Fibroblast of skin of abdomen (primary cell): ENCODE results near the gene RERE.

Experiments used
- DNase-seq: peaks from one replicate; pipeline ENCODE4 v3.0.0-alpha.2; 2013

RERE gene

DNA sequence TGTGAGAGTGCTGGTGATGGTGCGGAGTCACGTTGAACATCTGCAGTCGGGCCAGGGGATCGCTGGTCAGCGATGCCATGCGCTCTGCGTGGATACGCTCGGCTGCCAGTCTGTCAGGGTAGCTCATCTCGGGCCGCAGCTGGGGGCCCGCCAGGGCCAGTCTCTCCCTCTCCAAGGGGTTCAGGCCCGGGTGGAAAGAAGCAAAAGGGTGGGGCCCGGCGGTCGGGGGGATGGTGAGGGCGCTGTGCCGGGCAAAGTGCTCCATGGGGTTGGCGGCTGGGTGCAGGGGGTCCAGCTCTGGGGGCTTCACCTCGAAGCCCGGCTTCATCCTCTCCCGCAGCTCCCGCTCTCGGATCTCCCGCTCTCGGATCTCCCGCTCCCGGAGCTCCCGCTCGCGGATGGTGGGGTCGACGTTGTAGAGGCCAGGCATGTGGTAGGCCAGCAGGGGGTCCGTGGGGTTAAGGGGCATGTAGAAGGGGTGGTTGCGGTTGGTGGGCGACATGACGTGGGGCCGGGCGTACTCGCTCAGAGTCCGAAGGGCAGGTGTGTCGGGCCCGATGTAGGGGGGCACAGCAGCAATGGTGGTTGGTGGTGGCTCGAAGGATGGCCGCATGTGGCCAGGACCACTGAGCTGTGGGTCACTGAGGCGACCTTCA is 459.1 kb downstream of the RERE start:
- no peak for DNase-seq

DNA sequence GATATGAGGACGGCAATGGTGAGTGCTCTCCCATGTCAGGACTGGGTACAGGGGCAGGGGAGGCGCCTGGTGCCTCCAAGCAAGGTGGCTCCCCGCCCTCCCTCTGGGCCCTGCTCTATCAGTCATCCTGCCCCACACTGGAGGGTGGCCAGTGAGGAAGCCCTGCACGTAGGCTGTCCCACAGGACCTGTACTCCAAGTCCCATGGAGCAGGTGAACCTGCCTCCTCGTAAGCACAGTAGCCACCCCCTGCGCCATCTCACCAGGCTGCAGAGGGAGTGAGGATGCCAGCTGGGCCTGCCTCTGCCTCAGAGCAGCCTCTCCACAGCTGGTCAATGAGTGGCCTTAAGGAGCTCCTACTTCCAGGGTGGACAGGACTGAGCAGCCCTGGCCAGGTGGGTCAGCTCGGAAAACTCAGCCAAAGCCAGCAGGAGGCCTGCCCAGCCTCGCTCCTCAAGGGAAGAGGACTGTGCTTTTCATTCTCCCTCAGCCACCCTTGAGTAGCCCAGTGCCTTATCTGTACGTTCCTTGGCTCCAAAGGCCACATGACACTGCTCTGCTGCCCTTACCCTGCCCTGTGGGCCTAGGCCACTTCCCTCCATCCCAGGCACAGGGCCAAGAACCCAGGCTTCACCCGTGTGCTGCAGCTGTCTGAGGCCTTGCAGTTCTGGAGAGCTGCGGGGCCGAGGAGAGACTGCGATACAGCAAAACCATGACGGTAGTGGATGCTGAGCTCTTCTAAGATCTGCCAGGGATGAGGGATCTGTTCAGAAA is 459.9 kb downstream of the RERE start:
- DNase-seq: no peak

DNA sequence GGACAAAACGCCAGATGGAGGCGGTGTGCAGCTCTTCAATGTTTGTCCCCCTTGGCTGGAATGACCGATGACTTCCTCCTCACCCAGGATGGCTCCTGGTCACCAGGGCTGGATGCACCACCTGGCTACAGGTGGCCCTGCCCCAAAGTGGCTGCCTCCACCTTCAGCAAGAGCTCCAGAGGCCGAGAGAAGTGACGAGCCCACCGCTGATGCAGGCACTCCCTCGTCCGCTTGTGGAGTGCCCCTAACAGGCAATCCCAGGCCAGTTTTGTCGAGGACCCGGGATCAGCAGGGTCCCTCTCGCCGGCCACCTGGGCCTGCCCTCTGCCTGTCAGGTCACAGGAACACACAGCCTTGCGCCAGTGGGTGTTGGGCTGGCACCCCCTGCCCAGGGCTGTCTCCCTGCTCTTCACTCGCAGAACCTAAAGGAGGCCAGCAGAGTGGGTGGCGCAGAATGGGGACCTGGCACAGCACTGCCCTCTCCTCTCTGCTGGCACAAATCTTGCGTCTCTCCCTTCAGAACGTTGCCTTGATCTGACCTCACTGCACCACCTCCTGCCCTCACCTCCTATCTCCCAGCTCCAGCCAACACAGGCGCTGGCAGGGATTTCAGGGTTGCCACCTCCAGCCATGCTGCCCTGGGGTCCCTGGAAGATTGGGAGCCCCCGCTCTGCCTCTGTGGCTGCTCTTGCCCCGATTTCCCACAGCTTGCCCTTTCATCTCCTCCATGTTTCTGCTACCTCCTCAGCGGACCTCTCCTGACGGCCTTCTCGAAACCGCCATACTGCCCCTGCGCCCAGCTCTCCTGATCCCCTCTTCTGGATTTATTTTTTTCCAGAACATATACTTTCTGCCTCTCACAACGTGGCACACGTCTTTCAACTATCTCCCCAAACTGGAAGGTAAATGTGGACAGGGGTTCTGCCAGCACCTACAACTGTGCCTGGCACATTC is 460.9 kb downstream of the RERE start:
- DNase-seq: no peak

DNA sequence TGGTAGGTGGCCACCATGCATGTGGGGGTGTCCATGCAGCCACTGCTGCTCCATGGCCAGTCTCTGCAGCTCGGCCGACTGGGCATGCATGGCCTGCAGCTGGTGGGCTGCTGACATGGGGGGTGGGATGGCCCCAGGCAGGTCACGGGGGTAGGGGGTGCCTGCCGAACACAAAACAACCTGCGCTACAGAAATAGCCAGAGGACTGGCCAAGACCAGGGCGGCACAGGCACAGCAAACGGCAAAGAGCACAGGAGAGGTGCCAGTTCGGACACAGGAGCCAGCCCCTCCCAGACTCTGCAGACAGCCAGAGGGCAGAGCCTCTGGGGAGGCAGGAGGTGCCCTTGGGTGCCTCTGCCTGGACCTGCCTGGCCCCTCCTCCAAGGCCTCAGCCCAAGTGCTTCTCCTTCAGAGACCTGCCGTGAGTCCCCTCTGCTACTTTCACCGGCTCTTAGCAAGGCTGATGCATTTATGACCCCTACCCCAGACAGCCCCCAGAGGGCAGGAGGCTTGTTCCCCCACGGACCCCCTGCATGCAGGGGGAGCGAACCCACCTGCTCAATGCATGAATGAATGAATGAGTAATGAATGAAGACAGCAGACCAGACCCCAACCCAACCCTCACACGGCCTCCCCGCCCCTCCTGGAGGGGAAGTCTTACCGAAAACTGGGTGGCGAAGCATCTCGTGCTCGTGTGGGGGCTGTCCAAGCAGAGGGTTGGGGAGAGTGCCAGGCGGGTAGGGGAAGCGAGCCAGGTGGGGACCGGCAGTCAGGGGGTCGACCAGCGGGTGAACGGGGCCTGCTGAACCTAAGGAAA is 461.8 kb downstream of the RERE start:
- DNase-seq: no peak

DNA sequence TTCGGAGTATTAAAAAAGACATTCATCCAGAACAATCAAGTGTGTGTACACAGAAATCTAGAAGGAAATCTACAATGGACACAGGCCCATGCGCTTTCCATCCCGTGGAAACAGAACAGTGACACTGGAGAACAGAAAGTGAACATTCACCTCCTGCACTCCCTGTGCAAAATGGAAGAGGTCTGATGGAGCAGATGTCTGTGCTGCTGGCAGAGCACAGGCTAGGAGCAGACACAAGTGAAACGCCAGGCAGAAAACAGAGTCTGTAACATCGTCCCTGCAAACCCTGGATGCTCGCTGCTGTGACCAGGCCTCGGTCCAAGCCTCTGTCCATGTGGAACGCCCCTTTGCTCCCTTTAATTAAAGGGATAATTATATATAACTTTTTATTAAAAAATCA is 463.4 kb downstream of the RERE start:
- no peak for DNase-seq

DNA sequence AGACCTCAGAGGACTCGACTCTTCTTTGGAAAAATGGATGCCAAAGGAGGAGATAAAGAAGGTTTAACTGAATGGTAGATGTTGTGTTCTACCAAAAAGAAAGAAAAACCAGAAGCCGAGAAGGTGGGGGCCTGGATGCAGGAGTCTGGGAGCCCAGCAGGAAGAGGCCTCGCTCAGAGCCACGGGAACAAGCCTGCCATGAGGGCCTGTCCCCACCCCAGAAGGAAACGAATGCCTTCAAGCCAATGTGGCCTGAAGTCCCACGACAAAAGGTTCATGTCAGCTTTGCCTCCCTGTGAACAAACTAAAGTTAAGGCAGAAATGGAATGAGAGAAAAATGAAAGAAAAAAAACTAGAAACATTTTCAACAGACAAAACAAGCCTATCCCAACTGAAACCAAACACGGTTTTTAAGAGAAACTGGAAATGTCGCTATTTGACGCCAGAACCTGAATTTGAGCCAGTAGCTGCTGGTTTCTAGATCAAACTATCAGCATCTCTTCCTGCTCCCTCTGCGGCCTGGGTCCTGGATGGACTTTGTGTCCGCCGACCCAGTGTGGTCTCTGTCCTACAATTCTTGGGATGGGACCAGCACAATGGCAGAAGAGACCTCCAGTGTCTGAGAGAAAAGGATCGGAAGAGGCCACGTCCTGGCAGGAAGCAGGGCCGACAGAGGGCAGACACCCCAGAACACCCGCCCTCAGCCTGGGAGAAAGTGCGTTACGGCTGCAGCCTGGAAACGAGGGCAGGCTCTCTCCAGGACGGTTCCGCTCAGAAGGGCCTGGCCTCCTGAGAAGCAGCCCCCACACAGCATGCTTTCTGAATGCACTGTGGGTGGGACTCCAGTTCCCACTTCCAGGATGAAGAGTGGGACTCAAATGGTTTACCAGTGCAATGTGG is 464.3 kb downstream of the RERE start:
- DNase-seq: no peak

DNA sequence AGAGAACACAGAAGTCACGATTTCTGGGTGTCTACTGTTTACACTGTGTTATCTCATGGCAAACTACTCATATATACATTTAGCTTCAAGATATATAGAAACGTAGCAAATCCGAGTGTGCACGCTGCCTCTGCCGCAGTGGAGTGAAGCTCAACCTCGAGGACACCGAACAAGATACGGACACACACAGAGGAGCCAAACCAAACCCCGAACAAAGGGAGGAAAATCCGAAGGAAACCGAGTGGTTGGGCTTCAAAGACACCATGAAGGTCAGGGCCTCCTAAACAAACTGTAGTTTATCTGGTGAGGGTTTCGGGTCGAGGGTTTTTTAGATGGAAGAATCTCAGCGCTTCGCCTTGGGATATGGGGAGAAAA is 465.0 kb downstream of the RERE start:
- no peak for DNase-seq

DNA sequence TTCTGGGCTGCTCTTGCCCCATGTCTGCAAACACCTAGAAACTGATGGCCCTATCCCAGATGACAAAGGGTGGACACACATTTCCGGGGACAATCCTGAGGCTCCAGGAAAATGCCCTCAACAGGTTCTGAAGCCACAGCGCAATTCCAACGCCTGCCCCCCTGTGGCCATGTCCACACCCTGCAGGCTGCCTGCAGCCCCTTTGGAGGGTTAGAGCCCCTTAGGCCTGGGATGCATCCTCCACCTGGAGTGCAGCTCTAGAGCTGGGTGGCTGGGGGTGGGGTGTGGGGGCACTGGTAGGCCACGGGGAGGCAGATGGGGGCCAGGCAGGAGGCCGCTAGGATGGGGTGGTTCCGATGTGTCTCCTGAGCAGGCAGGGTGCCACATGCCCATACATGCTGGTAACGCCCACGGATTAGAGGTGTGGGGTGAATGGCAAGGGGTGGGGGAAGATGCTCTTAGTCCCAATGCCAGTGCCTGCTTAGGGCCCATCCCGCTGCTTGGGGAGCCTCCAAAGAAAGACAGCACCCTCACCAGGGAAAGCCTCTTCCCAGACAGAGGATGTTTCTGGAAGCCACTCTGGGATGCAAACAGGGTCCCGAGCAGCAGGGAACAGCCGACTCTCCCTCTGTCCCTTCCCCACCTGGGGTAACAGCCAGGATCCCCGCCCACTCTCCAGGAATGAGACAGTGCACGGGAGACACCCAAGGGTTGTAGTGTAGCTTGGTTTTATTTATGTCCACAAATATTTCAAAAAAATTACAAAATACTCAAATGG is 465.6 kb downstream of the RERE start:
- peak; percentile 16 for DNase-seq

DNA sequence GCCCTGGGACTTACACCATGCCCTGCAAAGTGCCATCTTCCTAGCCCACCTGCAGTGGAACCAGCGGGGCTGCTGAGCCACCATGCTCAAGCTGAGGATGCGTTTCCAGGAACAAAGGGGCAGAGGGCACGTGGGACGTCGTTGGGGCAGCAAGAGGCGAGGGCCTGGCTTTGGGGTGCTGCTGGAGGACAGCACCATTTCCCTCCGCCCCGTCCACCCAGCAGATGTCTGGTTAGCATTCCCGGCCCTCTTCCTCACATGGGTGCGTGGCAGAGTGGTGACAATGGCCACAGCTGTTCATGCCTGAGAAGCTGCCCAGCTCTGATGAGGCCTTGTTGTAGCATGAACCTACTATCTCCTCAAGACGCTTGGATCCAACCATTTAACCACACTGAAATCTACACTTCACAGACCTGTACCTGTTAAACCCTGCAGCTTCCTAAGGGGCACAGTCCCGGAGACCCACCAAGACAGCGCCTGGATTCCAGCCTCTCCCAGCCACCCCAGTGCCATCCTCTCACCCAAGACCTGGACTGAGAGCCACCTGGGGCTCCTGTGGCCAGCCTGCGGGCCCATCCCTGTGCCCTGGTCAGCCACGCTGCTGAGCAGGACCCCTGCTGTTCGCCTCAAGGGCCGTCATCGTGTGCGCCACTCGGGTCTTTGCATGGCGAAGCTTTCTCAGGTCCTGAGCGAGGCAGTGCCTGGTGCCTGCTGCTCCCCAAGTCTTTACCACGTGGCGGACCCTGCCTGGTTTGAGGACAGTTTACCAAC is 466.3 kb downstream of the RERE start:
- DNase-seq: no peak

DNA sequence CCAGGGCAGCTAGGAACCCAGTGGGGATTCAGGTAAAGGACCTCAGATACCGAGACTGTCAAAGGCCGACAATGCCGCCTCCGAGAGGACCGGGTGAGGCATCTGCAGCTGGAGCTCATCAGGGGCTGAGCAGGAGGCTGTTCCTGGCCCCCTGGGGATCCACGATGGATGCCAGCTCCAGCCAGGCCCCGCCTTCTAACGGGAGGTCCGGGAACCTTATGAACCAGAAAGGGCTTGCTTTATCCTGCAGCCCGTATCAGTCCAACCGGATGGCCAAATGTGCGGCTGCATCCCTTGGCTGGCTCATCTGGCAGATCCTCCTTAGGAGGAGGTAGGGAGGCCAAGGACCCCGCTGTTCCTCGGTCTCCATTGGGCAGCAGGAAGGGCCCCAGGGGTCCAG is 467.5 kb downstream of the RERE start:
- DNase-seq: no peak

DNA sequence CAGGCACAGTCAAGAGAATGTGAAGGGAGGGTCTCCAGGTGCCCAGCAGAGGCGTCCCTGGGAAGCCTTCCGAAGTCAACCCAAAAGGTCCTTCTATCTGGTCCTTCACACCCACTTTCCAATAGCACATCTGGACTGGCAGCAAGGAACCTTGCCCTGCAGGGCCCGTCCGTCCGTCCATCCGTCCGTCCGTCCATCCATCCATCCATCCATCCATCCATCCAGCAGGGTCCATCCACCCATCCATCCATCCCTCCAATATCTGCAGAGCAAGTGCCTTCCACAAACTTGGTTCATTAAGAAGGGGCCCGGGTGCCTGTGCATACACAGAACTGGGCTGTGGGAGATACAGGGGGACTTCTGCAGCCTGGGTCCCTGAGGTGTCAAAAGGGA is 468.0 kb downstream of the RERE start:
- no peak for DNase-seq

DNA sequence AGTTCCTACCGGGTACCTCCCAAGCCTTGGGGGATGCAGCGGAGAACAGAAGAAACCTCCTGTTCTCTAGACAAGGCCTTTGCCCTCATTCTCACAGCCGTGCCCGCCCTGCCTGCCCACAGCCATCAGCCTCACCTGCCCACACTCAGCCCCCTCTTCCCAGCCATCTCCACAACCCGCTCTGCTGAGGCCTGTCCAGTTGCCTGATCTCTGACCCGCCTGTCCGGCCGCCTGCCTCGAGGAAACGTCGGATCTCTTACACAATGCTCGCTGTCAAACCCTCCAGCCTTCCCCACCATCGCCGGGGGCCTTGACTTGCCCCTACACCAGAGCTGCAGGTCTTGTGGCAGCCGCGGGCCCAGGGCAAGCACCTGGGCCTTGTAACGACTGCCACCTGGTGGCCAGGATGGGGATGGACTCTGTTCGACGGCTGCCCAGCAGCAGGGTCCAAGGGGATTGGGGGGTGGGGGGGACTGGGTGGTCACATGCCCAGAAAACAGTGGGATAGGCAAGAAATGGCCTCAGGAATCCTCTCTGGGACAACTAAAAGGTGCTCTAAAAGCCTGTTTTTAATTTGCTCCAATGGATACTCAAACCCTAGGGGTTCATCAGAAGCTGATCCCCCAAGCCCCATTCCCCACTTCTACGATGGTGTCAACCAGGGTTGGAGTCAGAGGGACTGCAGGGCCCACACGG is 468.5 kb downstream of the RERE start:
- peak; percentile 49 for DNase-seq

DNA sequence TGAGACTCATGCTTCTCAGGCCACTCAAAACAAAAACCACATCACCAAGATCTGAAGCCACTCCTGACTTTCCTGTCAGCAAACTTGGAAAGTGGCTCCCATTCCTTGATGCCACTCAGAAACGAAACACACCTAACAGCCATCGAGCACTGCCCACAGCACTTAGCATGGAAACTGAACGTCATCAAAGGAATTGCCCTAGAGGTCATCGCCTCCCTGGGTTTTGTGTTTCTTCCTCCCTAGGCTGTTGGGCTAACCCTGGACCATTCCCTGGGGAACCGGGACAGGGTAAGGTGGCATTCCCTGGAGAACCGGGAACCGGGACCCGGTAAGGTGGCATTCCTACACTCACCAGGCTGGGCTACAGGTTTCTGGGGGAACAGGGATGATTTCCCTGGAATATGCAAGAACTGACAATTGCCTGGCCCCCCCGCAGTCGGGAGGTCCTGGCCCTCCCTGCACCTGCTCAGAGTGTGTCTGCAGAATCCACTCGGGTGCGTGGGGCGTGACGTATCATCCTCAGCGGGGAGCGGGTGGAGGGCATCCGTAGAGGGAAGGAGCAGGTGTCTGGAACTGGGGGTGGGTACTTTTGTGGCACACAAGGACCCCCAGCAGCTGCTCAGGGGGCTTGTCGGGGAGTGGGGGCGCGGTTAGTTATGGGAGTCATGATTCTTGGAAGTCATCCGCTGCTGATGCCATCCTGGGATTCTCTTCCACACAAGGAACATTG is 469.2 kb downstream of the RERE start:
- no peak for DNase-seq

DNA sequence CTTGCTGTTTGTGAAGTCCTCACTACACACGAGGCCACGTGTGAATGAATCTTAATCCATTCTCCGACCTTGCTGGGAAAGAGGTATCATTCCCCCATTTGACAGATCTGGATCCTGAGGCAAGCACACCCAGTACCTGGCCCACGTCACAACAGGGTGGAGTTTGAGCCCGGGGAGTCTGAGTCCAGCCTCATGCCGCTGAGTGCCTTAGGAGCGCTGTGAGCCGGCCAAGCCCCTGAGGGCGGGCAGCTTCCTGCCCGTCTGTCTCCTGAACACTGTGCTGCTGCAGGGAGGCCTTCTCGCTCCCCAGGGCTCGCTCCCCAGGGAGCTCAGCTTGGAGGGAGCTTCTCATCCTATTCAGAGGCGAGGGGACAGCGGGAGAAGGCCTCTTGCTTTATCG is 469.8 kb downstream of the RERE start:
- DNase-seq: no peak

DNA sequence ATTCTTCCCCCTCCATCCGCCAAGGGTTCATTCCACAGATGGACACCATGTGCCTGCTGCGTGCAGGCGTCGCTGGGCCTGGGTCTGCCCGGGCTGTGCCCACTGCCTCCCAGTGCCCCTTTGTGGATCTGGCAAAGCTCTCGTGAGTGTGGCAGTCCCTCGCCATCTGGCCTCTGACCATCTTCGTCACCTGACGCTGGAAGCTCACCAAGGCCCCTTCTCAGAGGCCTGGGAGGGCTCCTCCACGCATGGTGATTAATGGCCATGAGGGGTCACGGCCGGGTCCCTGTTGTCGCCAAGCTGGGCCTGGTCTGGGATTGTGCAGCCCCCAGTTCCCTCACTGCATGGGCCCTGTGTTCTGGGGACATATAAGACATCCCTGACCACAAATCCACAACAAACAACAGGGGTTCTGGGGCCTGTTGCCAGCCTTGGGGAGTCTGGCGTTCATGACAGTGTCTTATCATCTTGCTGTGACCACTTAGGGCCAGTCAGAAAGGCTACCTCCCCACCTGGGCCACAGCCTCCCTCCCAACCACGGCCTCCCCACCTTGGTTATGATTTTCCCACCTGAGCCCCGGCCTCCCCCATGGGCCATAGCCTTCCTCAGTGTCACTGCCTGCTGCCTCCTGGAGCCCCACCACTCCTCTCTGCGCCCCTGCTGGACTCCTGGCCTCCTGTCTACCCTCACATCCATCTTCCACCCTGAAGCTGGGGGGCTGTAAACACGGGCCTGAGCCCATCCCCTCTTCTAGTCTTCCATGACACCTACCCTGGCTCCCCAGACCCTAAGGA is 471.6 kb downstream of the RERE start:
- DNase-seq: no peak

DNA sequence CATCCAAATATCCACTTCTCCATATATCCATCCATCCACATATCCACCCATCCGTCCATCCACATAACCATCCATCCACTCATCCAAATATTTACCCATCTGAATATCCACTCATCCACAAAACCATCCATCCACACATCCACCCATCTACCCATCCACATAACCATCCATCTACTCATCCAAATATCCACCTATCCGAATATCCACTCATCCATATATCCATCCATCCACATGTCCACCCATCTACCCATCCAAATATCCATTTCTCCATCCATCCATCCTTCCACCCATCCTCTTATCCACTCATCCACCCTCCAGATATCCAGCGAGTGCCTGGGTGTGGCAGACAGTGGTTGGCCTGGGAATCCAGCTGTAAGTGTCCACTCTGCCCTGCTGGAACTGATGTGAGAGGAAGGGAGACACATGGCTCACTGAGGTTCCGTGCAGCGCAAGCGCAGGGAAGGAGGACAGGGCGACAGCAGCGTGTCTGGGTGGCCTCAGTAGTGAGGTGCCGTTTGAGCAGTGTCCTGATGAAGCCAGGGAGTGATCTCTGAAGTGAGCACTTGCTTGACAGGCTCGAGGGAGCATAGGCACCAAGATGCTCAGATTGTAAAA is 472.4 kb downstream of the RERE start:
- DNase-seq: no peak

DNA sequence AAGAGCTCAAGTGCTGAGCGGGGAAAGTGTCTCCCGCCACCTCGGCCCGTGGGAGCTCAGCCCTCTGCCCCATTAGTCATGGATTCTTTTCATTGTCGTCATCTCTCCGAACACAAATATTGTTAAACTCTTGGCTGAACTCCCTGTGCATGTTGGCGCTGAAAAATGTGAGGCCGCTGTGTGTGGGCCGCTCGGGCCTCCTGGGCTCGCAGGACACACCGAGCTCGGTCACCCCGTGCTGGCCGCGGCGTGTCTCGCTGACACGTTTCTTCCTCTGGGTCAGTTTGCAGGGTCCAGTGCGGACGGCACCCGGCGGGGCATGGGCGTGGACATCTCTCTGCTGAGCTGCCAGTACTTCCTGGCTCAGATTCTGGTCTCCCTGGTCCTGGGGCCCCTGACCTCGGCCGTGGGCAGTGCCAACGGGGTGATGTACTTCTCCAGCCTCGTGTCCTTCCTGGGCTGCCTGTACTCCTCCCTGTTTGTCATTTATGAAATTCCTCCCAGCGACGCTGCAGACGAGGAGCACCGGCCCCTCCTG is 473.9 kb downstream of the RERE start:
- peak; percentile 95 for DNase-seq
